SK-N-SH (cell line): Measurements from ENCODE around the gene ARPIN. TPM values are rescaled to one million over a fixed set of nuclear protein-coding genes. Genes with fewer than 3 reads are reported as not detected.

ENCODE experiments used
- CTCF ChIA-PET: fragments of 300-600, 350-600 bp; formaldehyde crosslinking; extraction: SDS; loops from one replicate; lab custom pipeline; 2021; lab: Yijun Ruan, JAX
- POLR2A ChIA-PET: fragments of 350-600 bp; sonication (Branson Sonifier 250); formaldehyde crosslinking; extraction: SDS; loops from one replicate; lab custom pipeline; 2020; ENCODE audit warnings: antibody characterized with exemption, inconsistent platforms; lab: Yijun Ruan, JAX
- DNase-seq: peaks from one replicate; pipeline ENCODE4 v3.0.0; 2012
- H2AFZ ChIP-seq: fragments of 200-600 bp; sonication (generic); 2 replicates; pipeline ENCODE4 v1.8.1; 2016; ENCODE audit warnings: antibody characterized with exemption, mild to moderate bottlenecking, low read depth
- H3F3A ChIP-seq: fragments of 200-600 bp; sonication (generic); replicated peaks from 2 replicates; pipeline ENCODE3; 2016; ENCODE audit warnings: antibody characterized with exemption, mild to moderate bottlenecking; ENCODE audit not compliant: insufficient read depth
- H3K27ac ChIP-seq, 2 experiments: fragments of 200-500 bp in 1 of 2; fragments of 200-600 bp in 1 of 2; sonication (Bioruptor generic) in 1 of 2; sonication (generic), shearing (Covaris generic) in 1 of 2; 2 replicates each; pipeline versions ENCODE4 v1.5.1 to v1.6.1; 2014 to 2016; ENCODE audit warnings: low read depth in 2 of 2, inconsistent platforms in 1 of 2, low read length in 1 of 2, mild to moderate bottlenecking in 1 of 2, mixed read lengths in 1 of 2
- H3K27me3 ChIP-seq: fragments of 200-600 bp; sonication (generic), shearing (Covaris generic); 2 replicates; pipeline ENCODE4 v1.6.1; 2016; ENCODE audit warnings: mixed run types; ENCODE audit not compliant: insufficient read depth
- H3K36me3 ChIP-seq, 2 experiments: fragments of 200-500 bp in 1 of 2; fragments of 200-600 bp in 1 of 2; sonication (Bioruptor generic) in 1 of 2; sonication (generic) in 1 of 2; replicated peaks in 1 of 2; 2 replicates each; pipeline versions ENCODE3 to v1.5.1; 2014 to 2016; ENCODE audit warnings: low read length in 1 of 2, mild to moderate bottlenecking in 1 of 2; ENCODE audit not compliant: insufficient read depth in 2 of 2, control insufficient read depth in 1 of 2
- H3K4me1 ChIP-seq, 2 experiments: fragments of 200-500 bp in 1 of 2; fragments of 200-600 bp in 1 of 2; sonication (Bioruptor generic) in 1 of 2; sonication (generic), shearing (Covaris generic) in 1 of 2; 2 replicates each; pipeline versions ENCODE4 v1.5.1 to v1.6.1; 2014 to 2016; ENCODE audit warnings: low read depth in 1 of 2, low read length in 1 of 2, mixed run types in 1 of 2; ENCODE audit not compliant: insufficient read depth in 2 of 2, control insufficient read depth in 1 of 2
- H3K4me2 ChIP-seq: fragments of 200-600 bp; sonication (generic), shearing (Covaris generic); 2 replicates; pipeline ENCODE4 v1.6.1; 2017; ENCODE audit warnings: mixed run types
- H3K4me3 ChIP-seq, 2 experiments: fragments of 200-500 bp in 1 of 2; fragments of 200-600 bp in 1 of 2; sonication (Bioruptor generic) in 1 of 2; sonication (generic), shearing (Covaris generic) in 1 of 2; 2 replicates each; pipeline versions ENCODE4 v1.5.1 to v1.8.1; 2014 to 2016; ENCODE audit warnings: low read depth in 2 of 2, inconsistent platforms in 1 of 2, low read length in 1 of 2, mild to moderate bottlenecking in 1 of 2, mixed read lengths in 1 of 2, moderate library complexity in 1 of 2
- H3K79me2 ChIP-seq: fragments of 200-600 bp; sonication (generic); 2 replicates; pipeline ENCODE4 v1.8.1; 2017; ENCODE audit warnings: mild to moderate bottlenecking; ENCODE audit not compliant: insufficient read depth
- H3K9ac ChIP-seq: fragments of 200-600 bp; sonication (generic); 2 replicates; pipeline ENCODE4 v1.6.1; 2017; ENCODE audit warnings: mixed run types
- H3K9me2 ChIP-seq: fragments of 200-600 bp; sonication (generic); 2 replicates; pipeline ENCODE4 v1.6.1; 2017; ENCODE audit warnings: mixed run types
- H3K9me3 ChIP-seq: fragments of 200-600 bp; sonication (generic); 2 replicates; pipeline ENCODE4 v1.6.1; 2017; ENCODE audit warnings: mixed run types, mild to moderate bottlenecking, moderate library complexity
- H4K20me1 ChIP-seq: fragments of 200-600 bp; sonication (generic); 2 replicates; pipeline ENCODE4 v1.6.1; 2017; ENCODE audit warnings: mild to moderate bottlenecking, mixed run types; ENCODE audit not compliant: insufficient read depth
- FOSL2 ChIP-seq: IDR thresholded peaks from 2 replicates; pipeline ENCODE4 v1.4.0; 2012; ENCODE audit warnings: low read depth, mild to moderate bottlenecking, moderate library complexity, borderline replicate concordance
- GATA2 ChIP-seq: sonication (generic); formaldehyde crosslinking; IDR thresholded peaks from 2 replicates; pipeline ENCODE4 v1.5.0; 2020; ENCODE audit warnings: mild to moderate bottlenecking, missing genetic modification reagents
- MEF2A ChIP-seq: IDR thresholded peaks from 2 replicates; pipeline ENCODE4 v1.4.0; 2012; ENCODE audit warnings: low read depth, borderline replicate concordance
- MXI1 ChIP-seq: IDR thresholded peaks from 2 replicates; pipeline ENCODE4 v1.6.1; 2012; ENCODE audit warnings: mild to moderate bottlenecking, low read depth, low read length, improper control_type of control experiment
- NRF1 ChIP-seq: IDR thresholded peaks from 2 replicates; pipeline ENCODE4 v1.6.1; 2012; ENCODE audit warnings: low read depth, mild to moderate bottlenecking, low read length
- RAD21 ChIP-seq: IDR thresholded peaks from 2 replicates; pipeline ENCODE4 v1.6.1; 2012; ENCODE audit warnings: mild to moderate bottlenecking, low read length
- SIN3A ChIP-seq: IDR thresholded peaks from 2 replicates; pipeline ENCODE4 v1.6.1; 2012; ENCODE audit warnings: low read depth, mild to moderate bottlenecking, low read length, moderate library complexity, borderline replicate concordance
- TAF1 ChIP-seq: IDR thresholded peaks from 2 replicates; pipeline ENCODE4 v1.6.1; 2012; ENCODE audit warnings: low read depth, mild to moderate bottlenecking, low read length, moderate library complexity, borderline replicate concordance
- TEAD4 ChIP-seq: IDR thresholded peaks from 2 replicates; pipeline ENCODE4 v1.4.0; 2012; ENCODE audit warnings: mild to moderate bottlenecking, borderline replicate concordance; ENCODE audit not compliant: insufficient read depth
- WGBS: methylation state at CpG from one replicate; pipeline ENCODE4 v1.1.6; 2017; ENCODE audit warnings: low lambda C conversion rate; 5-methylcytosine and 5-hydroxymethylcytosine counted together
- polyA plus RNA-seq, 3 experiments: library from polyadenylated mRNA; depleted of rRNA; stranded (reverse); fragments of >200 nt; gene quantifications; 2 replicates each; pipeline ENCODE4 v1.2.3, GENCODE V29; 2012
- TF ChIP-seq, protein P1 (sequence below): IDR thresholded peaks from 2 replicates; pipeline ENCODE4; 2012
- TF ChIP-seq, protein P2 (sequence below): fragments of 150-350 bp; IDR thresholded peaks from 2 replicates; pipeline ENCODE4 v1.6.1; 2017; ENCODE audit warnings: antibody characterized with exemption, low read length, low read depth, borderline replicate concordance

The ARPIN gene
- polyA plus RNA-seq, 1 of the 3 experiments (the other 2 are of a cell fraction): 13.5 TPM

DNA sequence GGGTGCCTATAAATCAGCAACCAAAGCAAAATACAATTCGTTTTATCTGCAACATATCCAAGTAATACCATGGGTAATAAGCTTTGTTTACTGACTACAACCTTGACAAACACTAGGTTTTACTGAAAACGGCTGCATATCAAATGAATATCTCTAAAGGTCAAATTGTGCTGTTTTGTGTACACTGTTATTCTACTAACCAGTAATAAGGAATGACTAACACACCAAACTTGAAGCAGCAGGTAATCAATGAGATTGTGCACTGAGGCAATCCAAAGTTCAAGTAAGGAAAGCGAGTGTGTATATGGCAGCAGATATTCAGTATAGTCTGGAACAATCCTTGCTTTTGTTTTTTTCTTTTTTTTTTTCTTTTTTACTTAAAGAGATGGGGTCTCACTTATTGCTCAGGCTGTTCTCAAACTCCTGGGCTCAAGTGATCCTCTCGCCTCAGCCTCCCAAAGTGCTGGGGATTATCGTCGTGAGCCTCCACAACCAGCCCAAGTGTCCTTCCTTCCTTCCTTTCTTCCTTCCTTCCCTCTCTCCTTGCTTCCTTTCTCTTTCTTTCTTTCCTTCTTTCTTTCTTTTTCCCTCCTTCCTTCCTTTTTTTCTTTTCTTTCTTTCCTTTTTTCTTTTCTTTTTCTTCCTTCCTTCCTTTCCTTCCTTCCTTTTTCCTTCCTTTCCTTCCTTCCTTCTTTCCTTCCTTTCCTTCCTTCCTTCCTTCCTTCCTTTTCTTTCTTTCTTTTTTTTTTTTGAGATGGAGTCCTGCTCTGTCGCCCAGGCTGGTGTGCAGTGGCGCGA is 53.9 kb downstream of the ARPIN start:
- Histone ChIP-seq H3K36me3 (peaks cover 39 to 46% of the 10 kb centered on the region in 2 experiments), H4K20me1 (no peaks in the 10 kb centered on the region), H3K79me2 (no peaks in the 10 kb centered on the region), H3K27me3 (no peaks in the 10 kb centered on the region), H3K4me1 (peaks cover 0 to 2% of the 10 kb centered on the region in 2 experiments; a peak in 1 of 4 replicates), H3K9me2 (no peaks in the 10 kb centered on the region), H3F3A (no peaks in the 10 kb centered on the region), H3K9me3 (no peaks in the 10 kb centered on the region)
- no peak for DNase-seq
- CTCF ChIA-PET: interaction anchor here (0.9 kb wide), 1 partner anchor 16 kb away, joined by 3 read pairs; no protein-coding TSS in a partner anchor
- WGBS: 88% methylated on average over 9 of the region's 9 CpGs
- POLR2A ChIA-PET: no interaction called here
- TF ChIP-seq GATA2 (CRISPR knock-in tag) (no peak), SIN3A (no peak), MXI1 (no peak), FOSL2 (no peak), TAF1 (no peak), TEAD4 (no peak), NRF1 (no peak), MEF2A (no peak)
- TF ChIP-seq, protein P1, sequence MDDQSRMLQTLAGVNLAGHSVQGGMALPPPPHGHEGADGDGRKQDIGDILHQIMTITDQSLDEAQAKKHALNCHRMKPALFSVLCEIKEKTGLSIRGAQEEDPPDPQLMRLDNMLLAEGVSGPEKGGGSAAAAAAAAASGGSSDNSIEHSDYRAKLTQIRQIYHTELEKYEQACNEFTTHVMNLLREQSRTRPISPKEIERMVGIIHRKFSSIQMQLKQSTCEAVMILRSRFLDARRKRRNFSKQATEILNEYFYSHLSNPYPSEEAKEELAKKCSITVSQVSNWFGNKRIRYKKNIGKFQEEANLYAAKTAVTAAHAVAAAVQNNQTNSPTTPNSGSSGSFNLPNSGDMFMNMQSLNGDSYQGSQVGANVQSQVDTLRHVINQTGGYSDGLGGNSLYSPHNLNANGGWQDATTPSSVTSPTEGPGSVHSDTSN: no peak
- TF ChIP-seq, all 33 proteins: peak for 0
- Histone ChIP-seq H2AFZ (no peak overlapping the region), H3K9ac (no peak overlapping the region), H3K27ac (no peak overlapping the region), H3K4me3 (no peak overlapping the region), H3K4me2 (no peak overlapping the region)

GRCh38 chr15:89857673-89858072 is 55.1 kb downstream of the ARPIN start:
- H3K27ac ChIP-seq: no peak overlapping the region
- POLR2A ChIA-PET: no interaction called here
- no peak for TF ChIP-seq FOSL2
- TF ChIP-seq, protein P2, sequence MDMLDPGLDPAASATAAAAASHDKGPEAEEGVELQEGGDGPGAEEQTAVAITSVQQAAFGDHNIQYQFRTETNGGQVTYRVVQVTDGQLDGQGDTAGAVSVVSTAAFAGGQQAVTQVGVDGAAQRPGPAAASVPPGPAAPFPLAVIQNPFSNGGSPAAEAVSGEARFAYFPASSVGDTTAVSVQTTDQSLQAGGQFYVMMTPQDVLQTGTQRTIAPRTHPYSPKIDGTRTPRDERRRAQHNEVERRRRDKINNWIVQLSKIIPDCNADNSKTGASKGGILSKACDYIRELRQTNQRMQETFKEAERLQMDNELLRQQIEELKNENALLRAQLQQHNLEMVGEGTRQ: no peak
- TF ChIP-seq RAD21: no peak
- TF ChIP-seq, all 33 proteins: peak for 0
- Histone ChIP-seq H3K36me3 (peaks cover 33 to 39% of the 10 kb centered on the region in 2 experiments), H3K9me3 (no peaks in the 10 kb centered on the region), H3K4me3 (no peak overlapping the region), H2AFZ (no peak overlapping the region), H4K20me1 (no peaks in the 10 kb centered on the region), H3F3A (peaks cover 2% of the 10 kb centered on the region), H3K4me1 (peaks cover 0 to 2% of the 10 kb centered on the region in 2 experiments; a peak in 1 of 4 replicates), H3K9ac (no peak overlapping the region), H3K4me2 (no peak overlapping the region), H3K27me3 (no peaks in the 10 kb centered on the region), H3K79me2 (no peaks in the 10 kb centered on the region), H3K9me2 (no peaks in the 10 kb centered on the region)
- 88% methylated on average over 3 of the region's 3 CpGs for WGBS
- CTCF ChIA-PET: interaction anchor here (1.0 to 2.0 kb wide), 2 partner anchors 17 to 97 kb away, joined by 4 to 6 read pairs; no protein-coding TSS in a partner anchor
- DNase-seq: no peak
